Breast epithelium (tissue), 4 donors: ENCODE data around the gene CHMP3. TPM values are rescaled to one million over a fixed set of nuclear protein-coding genes. Genes with fewer than 3 reads are reported as not detected.
"Not testable (repeated sequence)": the region's sequence is repeated elsewhere in the genome, so short reads cannot be mapped to it uniquely, and the experiment has no call there.

ENCODE experiments used
- DNase-seq, 2 donors: peaks; one replicate each; pipeline ENCODE4 v3.0.0-alpha.2; 2019; ENCODE audit warnings: low spot score in 2 of 2
- H3K27ac ChIP-seq, 2 donors: fragments of 200-600 bp; sonication (generic) in 1 of 2; one replicate each; pipeline ENCODE4 v1.5.1; 2016 to 2019; ENCODE audit warnings: mild to moderate bottlenecking in 1 of 2
- H3K27me3 ChIP-seq, 2 donors: fragments of 200-600 bp; sonication (generic) in 1 of 2; one replicate each; pipeline versions ENCODE4 v1.5.1 to v1.6.0; 2017 to 2019; ENCODE audit warnings: control low read depth in 1 of 2, mild to moderate bottlenecking in 1 of 2
- H3K36me3 ChIP-seq: fragments of 200-600 bp; one replicate; pipeline ENCODE4 v1.5.1; 2019
- H3K4me1 ChIP-seq, 2 donors: fragments of 200-600 bp; sonication (generic); one replicate each; pipeline ENCODE4 v1.5.1; 2016 to 2019; ENCODE audit warnings: control low read depth in 1 of 2
- H3K4me3 ChIP-seq, 3 donors: fragments of 200-600 bp; sonication (generic); 1 replicate in 2 of 3; 2 replicates in 1 of 3; pipeline ENCODE4 v1.5.1; 2016 to 2019; ENCODE audit warnings: mild to moderate bottlenecking in 3 of 3, moderate library complexity in 2 of 3
- H3K9me3 ChIP-seq, 2 donors: fragments of 200-600 bp; sonication (generic) in 1 of 2; one replicate each; pipeline ENCODE4 v1.5.1; 2016 to 2019; ENCODE audit warnings: control low read depth in 1 of 2
- POLR2A ChIP-seq: fragments of 450-650 bp; IDR thresholded peaks from one replicate; pipeline ENCODE4 v1.6.1; 2016; ENCODE audit warnings: antibody characterized with exemption, mild to moderate bottlenecking, moderate library complexity
- POLR2AphosphoS5 ChIP-seq, 3 donors: sonication (generic); formaldehyde crosslinking; IDR thresholded peaks; one replicate each; pipeline ENCODE4 v1.6.1; 2017; ENCODE audit warnings: antibody characterized with exemption in 3 of 3
- intact Hi-C: fragments of 100-400 bp; cut with DNase I; formaldehyde crosslinking; loops from one replicate; pipeline ENCODE4 v1.15.1; 2023; ENCODE audit warnings: low total_unique reads
- total RNA-seq, 3 donors: library from RNA; depleted of rRNA; stranded (reverse); fragments of >200 nt; gene quantifications; one replicate each; pipeline ENCODE4 v1.1.0, GENCODE V29; 2016
- TF ChIP-seq, protein P1 (sequence below), 3 donors: fragments of 450-650 bp; IDR thresholded peaks; one replicate each; pipeline ENCODE4 v1.5.1; 2016 to 2017; ENCODE audit warnings: antibody characterized with exemption in 3 of 3, mild to moderate bottlenecking in 3 of 3, moderate library complexity in 3 of 3

The CHMP3 gene
- total RNA-seq, 3 donors from 2014 or later: 77.7 to 202 (median 97.3) TPM

GRCh38 chr2:86552889-86553288 lies 10.4 kb downstream of the CHMP3 start:
- Histone ChIP-seq H3K36me3 (no peaks in the 10 kb centered on the region), H3K27ac (no peak overlapping the region), H3K4me1 (no peaks in the 10 kb centered on the region), H3K4me3 (no peak overlapping the region), H3K27me3 (no peaks in the 10 kb centered on the region), H3K9me3 (peaks cover 0 to 11% of the 10 kb centered on the region in 2 donors)
- DNase-seq: no peak
- intact Hi-C loops: no loop called here
- TF ChIP-seq POLR2A: no peak
- no peak for TF ChIP-seq POLR2AphosphoS5 (IDR thresholded peaks at IDR 0.05)
- TF ChIP-seq, protein P1, sequence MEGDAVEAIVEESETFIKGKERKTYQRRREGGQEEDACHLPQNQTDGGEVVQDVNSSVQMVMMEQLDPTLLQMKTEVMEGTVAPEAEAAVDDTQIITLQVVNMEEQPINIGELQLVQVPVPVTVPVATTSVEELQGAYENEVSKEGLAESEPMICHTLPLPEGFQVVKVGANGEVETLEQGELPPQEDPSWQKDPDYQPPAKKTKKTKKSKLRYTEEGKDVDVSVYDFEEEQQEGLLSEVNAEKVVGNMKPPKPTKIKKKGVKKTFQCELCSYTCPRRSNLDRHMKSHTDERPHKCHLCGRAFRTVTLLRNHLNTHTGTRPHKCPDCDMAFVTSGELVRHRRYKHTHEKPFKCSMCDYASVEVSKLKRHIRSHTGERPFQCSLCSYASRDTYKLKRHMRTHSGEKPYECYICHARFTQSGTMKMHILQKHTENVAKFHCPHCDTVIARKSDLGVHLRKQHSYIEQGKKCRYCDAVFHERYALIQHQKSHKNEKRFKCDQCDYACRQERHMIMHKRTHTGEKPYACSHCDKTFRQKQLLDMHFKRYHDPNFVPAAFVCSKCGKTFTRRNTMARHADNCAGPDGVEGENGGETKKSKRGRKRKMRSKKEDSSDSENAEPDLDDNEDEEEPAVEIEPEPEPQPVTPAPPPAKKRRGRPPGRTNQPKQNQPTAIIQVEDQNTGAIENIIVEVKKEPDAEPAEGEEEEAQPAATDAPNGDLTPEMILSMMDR (IDR thresholded peaks at IDR 0.05): no peak

GRCh38 chr2:86549963-86550725 lies 13.1 kb downstream of the CHMP3 start:
- H3K4me1 ChIP-seq, DNase-seq, H3K27me3 ChIP-seq, intact Hi-C loops, H3K36me3 ChIP-seq, H3K4me3 ChIP-seq, H3K27ac ChIP-seq: not testable (repeated sequence)
- H3K9me3 ChIP-seq: peaks cover 0 to 19% of the 10 kb centered on the region in 2 donors

DNA sequence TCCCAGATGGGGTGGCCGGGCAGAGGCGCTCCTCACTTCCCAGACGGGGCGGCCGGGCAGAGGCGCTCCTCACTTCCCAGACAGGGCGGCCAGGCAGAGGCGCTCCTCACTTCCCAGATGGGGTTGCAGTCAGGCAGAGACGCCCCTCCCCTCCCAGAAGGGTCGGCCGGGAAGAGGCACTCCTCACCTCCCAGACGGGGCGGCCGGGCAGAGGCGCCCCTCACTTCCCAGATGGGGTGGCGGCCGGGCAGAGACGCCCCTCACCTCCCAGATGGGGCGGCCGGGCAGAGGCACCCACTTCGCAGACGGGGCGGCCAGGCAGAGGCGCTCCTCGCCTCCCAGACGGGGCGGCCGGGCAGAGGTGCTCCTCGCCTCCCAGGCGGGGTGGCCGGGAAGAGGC lies 13.8 kb downstream of the CHMP3 start:
- H3K4me1 ChIP-seq, H3K27me3 ChIP-seq, DNase-seq, intact Hi-C loops, H3K36me3 ChIP-seq, H3K27ac ChIP-seq, H3K4me3 ChIP-seq: not testable (repeated sequence)
- peaks cover 0 to 19% of the 10 kb centered on the region in 2 donors for H3K9me3 ChIP-seq

DNA sequence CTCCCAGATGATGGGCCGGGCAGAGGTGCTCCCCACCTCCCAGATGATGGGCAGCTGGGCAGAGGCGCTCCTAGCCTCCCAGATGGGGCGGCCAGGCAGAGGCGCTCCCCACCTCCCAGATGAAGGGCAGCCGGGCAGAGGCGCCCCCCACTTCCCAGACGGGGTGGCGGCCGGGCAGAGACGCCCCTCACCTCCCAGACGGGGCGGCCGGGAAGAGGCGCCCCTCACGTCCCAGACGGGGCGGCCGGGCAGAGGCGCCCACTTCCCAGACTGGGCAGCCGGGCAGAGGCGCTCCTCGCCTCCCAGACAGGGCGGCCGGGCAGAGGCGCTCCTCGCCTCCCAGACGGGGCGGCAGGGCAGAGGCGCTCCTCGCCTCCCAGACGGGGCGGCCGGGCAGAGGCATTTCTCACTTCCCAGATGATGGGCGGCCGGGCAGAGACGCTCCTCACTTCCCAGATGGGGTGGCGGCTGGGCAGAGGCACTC lies 14.3 kb downstream of the CHMP3 start:
- intact Hi-C loops, H3K4me1 ChIP-seq, H3K4me3 ChIP-seq, H3K27ac ChIP-seq, H3K27me3 ChIP-seq, DNase-seq, H3K36me3 ChIP-seq: not testable (repeated sequence)
- H3K9me3 ChIP-seq: peaks cover 0 to 19% of the 10 kb centered on the region in 2 donors

- H3K4me1 ChIP-seq, DNase-seq, H3K36me3 ChIP-seq, H3K27ac ChIP-seq, H3K4me3 ChIP-seq, H3K27me3 ChIP-seq, intact Hi-C loops: not testable (repeated sequence)
- H3K9me3 ChIP-seq: peaks cover 0 to 19% of the 10 kb centered on the region in 2 donors
Measured at GRCh38 chr2:86548165-86548912, 14.9 kb downstream of the CHMP3 start.

DNA sequence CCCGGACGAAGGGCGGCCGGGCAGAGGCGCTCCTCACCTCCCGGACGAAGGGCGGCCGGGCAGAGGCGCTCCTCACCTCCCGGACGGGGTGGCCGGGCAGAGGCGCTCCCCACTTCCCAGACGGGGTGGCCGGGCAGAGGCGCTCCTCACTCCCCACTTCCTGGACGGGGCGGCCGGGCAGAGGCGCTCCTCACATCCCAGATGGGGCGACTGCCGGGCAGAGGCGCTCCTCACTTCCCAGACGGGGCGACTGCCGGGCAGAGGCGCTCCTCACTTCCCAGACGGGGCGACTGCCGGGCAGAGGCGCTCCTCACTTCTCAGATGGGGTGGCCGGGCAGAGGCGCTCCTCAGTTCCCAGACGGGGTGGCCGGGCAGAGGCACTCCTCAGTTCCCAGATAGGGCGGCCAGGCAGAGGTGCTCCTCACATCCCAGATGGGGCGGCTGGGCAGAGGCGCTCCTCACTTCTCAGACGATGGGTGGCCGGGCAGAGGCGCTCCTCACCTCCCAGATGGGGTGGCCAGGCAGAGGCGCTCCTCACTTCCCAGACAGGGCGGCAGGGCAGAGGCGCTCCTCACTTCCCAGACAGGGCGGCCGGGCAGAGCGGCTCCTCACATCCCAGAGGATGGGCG lies 17.8 kb downstream of the CHMP3 start:
- H3K4me1 ChIP-seq, H3K27me3 ChIP-seq, DNase-seq, H3K27ac ChIP-seq, H3K4me3 ChIP-seq, H3K36me3 ChIP-seq, intact Hi-C loops: not testable (repeated sequence)
- peaks cover 0 to 19% of the 10 kb centered on the region in 2 donors for H3K9me3 ChIP-seq

- H3K27ac ChIP-seq, H3K27me3 ChIP-seq, H3K4me3 ChIP-seq, H3K4me1 ChIP-seq, H3K36me3 ChIP-seq, intact Hi-C loops, DNase-seq: not testable (repeated sequence)
- peaks cover 0 to 16% of the 10 kb centered on the region in 2 donors for H3K9me3 ChIP-seq
Measured at GRCh38 chr2:86544278-86545099, 18.8 kb downstream of the CHMP3 start.
